ENCODE data around the gene CDH23.
A peak's percentile ranks its signal among the peaks of the same experiment; 100 is the strongest.

Gene CDH23

DNA sequence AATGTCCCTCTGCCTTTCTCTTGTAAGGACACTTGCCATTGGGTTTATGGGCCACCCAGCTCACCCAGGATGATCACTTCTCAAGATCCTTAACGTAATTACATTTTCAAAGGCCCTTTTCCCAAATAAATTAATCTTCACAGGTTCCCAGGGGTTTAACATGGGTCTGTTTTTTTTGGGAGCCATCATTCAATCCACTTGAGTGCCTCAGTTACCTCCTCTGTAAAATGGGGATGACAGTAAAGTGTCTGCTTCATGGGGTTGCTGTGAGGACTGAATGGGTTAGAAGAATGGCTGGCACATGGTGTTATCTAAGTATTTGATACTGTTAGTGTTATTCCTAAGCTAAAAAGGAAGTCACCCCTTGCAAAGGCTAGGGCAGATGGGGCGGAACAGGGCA is 315.4 kb downstream of the CDH23 start:
- Histone ChIP-seq H3K79me2 (ENCODE audit: insufficient read depth, low read length) (no peaks in the 10 kb centered on the region), H3F3A (ENCODE audit: low read depth) (no peaks in the 10 kb centered on the region), H3K9ac (ENCODE audit: low read depth, low read length, poor library complexity, severe bottlenecking) (no peak overlapping the region), H2AFZ (ENCODE audit: low read length) (no peak overlapping the region), H3K9me3 (ENCODE audit: insufficient read depth, low read depth, low read length) (no peaks in the 10 kb centered on the region), H3K36me3 (ENCODE audit: insufficient read depth, low read length) (no peaks in the 10 kb centered on the region), H3K9me2 (replicated peaks; ENCODE audit: low read depth, low read length) (no peaks in the 10 kb centered on the region), H4K20me1 (ENCODE audit: insufficient read depth, low read length, poor library complexity, severe bottlenecking) (no peaks in the 10 kb centered on the region), H3K4me1 (ENCODE audit: insufficient read depth, low read length, poor library complexity, severe bottlenecking) (peaks cover 25% of the 10 kb centered on the region), H3K4me2 (ENCODE audit: low read depth, low read length, poor library complexity, severe bottlenecking) (no peak overlapping the region), H3K27me3 (ENCODE audit: insufficient read depth, low read length, poor library complexity, severe bottlenecking) (no peaks in the 10 kb centered on the region), H3K4me3 (ENCODE audit: low read length, poor library complexity, severe bottlenecking) (no peak overlapping the region)
- TF ChIP-seq, protein P1, sequence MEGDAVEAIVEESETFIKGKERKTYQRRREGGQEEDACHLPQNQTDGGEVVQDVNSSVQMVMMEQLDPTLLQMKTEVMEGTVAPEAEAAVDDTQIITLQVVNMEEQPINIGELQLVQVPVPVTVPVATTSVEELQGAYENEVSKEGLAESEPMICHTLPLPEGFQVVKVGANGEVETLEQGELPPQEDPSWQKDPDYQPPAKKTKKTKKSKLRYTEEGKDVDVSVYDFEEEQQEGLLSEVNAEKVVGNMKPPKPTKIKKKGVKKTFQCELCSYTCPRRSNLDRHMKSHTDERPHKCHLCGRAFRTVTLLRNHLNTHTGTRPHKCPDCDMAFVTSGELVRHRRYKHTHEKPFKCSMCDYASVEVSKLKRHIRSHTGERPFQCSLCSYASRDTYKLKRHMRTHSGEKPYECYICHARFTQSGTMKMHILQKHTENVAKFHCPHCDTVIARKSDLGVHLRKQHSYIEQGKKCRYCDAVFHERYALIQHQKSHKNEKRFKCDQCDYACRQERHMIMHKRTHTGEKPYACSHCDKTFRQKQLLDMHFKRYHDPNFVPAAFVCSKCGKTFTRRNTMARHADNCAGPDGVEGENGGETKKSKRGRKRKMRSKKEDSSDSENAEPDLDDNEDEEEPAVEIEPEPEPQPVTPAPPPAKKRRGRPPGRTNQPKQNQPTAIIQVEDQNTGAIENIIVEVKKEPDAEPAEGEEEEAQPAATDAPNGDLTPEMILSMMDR (conservative IDR thresholded peaks at IDR 0.05; ENCODE audit: low read length) = no peak
- no peak for TF ChIP-seq EZH2phosphoT487 (IDR thresholded peaks at IDR 0.05; ENCODE audit: borderline replicate concordance)

DNA sequence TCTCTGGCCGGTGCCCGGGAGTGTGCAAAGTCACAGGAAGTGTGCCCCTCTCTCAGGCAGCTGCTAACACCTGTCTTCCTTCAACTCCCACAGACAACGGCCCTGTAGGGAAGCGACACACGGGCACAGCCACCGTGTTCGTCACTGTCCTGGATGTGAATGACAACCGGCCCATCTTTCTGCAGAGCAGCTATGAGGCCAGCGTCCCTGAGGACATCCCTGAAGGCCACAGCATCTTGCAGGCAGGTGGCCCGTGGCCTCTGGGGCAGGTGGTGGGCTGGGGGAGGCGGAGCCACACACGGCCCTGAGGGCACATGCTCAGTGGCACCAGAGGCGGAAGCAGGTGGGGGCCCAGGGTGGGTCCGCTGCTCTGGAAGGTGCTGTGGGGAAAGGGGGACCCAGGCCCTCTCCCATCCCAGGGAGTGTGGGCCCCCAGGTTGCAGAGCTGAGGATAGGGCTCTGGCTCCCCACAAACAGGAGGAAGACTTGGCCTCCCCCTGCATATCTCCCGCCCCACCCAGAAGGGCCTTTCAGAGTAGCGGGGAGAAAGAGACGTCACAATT is 315.9 kb downstream of the CDH23 start:
- Histone ChIP-seq H3F3A (ENCODE audit: low read depth) (no peaks in the 10 kb centered on the region), H3K9ac (ENCODE audit: low read depth, low read length, poor library complexity, severe bottlenecking) (peak overlapping the region; percentile 65), H3K27me3 (ENCODE audit: insufficient read depth, low read length, poor library complexity, severe bottlenecking) (no peaks in the 10 kb centered on the region), H3K4me1 (ENCODE audit: insufficient read depth, low read length, poor library complexity, severe bottlenecking) (peaks cover 30% of the 10 kb centered on the region), H3K9me3 (ENCODE audit: insufficient read depth, low read depth, low read length) (no peaks in the 10 kb centered on the region), H4K20me1 (ENCODE audit: insufficient read depth, low read length, poor library complexity, severe bottlenecking) (no peaks in the 10 kb centered on the region), H3K4me2 (ENCODE audit: low read depth, low read length, poor library complexity, severe bottlenecking) (no peak overlapping the region), H3K9me2 (replicated peaks; ENCODE audit: low read depth, low read length) (no peaks in the 10 kb centered on the region), H3K36me3 (ENCODE audit: insufficient read depth, low read length) (no peaks in the 10 kb centered on the region), H3K79me2 (ENCODE audit: insufficient read depth, low read length) (no peaks in the 10 kb centered on the region), H2AFZ (ENCODE audit: low read length) (no peak overlapping the region), H3K4me3 (ENCODE audit: low read length, poor library complexity, severe bottlenecking) (no peak overlapping the region)
- TF ChIP-seq, protein P1 (conservative IDR thresholded peaks at IDR 0.05; ENCODE audit: low read length) = no peak
- no peak for TF ChIP-seq EZH2phosphoT487 (IDR thresholded peaks at IDR 0.05; ENCODE audit: borderline replicate concordance)

DNA sequence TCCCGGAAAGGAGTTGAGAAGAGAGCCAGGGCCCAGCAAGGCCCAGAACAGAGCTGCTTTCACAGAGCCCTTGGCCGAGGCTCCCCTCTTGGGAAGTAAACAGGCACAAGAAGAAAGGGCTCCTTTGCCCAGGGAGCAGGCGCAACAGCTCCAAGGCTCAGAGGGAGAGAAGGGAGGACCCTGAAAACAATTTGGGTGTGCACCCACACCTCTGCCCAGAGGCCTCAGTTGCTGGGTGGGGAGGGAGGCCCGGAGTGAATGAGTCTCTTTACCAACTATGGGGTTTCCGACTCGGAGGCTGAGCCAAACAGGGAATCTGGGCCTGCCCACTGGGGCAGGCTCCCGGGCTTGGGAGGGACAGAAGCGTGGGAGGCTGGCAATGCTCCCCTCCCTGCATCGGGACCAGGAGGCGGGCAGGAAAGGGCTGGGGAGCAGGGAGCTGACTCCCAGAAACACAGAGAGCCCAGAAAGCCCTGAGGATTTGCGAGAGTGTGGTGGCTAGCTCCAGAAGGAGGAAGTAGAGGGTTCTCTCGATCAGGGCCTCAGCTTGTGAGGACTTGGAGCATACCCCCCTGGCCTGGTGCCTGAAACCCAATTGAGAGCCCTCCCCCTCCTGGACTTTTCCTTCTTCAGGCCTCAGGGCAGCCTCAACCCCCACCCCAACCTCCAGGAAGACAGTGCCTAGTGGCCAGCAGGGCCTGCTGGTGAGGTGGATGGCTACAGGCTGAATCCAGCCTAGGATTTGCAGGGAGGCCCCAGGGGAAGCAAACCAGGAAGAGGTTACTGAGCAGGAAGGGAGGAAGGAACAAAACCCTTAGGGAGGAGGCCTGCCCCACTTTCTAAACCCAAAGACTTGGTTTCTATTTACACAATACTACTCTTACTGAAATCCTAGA is 316.7 kb downstream of the CDH23 start:
- Histone ChIP-seq H3K79me2 (ENCODE audit: insufficient read depth, low read length) (no peaks in the 10 kb centered on the region), H3K36me3 (ENCODE audit: insufficient read depth, low read length) (no peaks in the 10 kb centered on the region), H3K27me3 (ENCODE audit: insufficient read depth, low read length, poor library complexity, severe bottlenecking) (no peaks in the 10 kb centered on the region), H3F3A (ENCODE audit: low read depth) (no peaks in the 10 kb centered on the region), H3K4me3 (ENCODE audit: low read length, poor library complexity, severe bottlenecking) (no peak overlapping the region), H3K9ac (ENCODE audit: low read depth, low read length, poor library complexity, severe bottlenecking) (peak overlapping the region; percentile 65), H4K20me1 (ENCODE audit: insufficient read depth, low read length, poor library complexity, severe bottlenecking) (no peaks in the 10 kb centered on the region), H3K4me2 (ENCODE audit: low read depth, low read length, poor library complexity, severe bottlenecking) (peak overlapping the region; percentile 40), H3K9me3 (ENCODE audit: insufficient read depth, low read depth, low read length) (no peaks in the 10 kb centered on the region), H3K9me2 (replicated peaks; ENCODE audit: low read depth, low read length) (no peaks in the 10 kb centered on the region), H2AFZ (ENCODE audit: low read length) (peak overlapping the region; percentile 81), H3K4me1 (ENCODE audit: insufficient read depth, low read length, poor library complexity, severe bottlenecking) (peaks cover 25% of the 10 kb centered on the region)
- TF ChIP-seq, protein P1 (conservative IDR thresholded peaks at IDR 0.05; ENCODE audit: low read length) = no peak
- no peak for TF ChIP-seq EZH2phosphoT487 (IDR thresholded peaks at IDR 0.05; ENCODE audit: borderline replicate concordance)

Data from Loucy (cell line).